HCT116 (cell line): ENCODE data around the gene PRMT3. TPM values are rescaled to one million over a fixed set of nuclear protein-coding genes. Genes with fewer than 3 reads are reported as not detected.

Experiments
- ATAC-seq: fragments of 200-7000 bp; cut with Tn5 transposase; 2 replicates; pipeline ENCODE4 v1.9.1; 2020; ENCODE audit warnings: mild to moderate bottlenecking, moderate library complexity
- BruUV-seq: library from RNA; stranded (reverse); fragments of 400-500 nt; replicated peaks from 2 replicates; lab custom pipeline; 2021; lab: Mats Ljungman, UMichigan
- CTCF ChIA-PET: fragments of 300-600 bp; sonication (Branson Sonifier 250); formaldehyde crosslinking; loops from one replicate; lab custom pipeline; 2021; ENCODE audit warnings: antibody characterized with exemption; lab: Charles Lee
- POLR2A ChIA-PET: fragments of 300-600, 350-600 bp; sonication (Branson Sonifier 250); formaldehyde crosslinking; loops from one replicate; lab custom pipeline; 2021; ENCODE audit warnings: antibody characterized with exemption; lab: Charles Lee
- RAD21 ChIA-PET, 2 experiments: fragments of 300-600 bp; sonication (Branson Sonifier 250); formaldehyde crosslinking; loops; one replicate each; lab custom pipeline; 2023; ENCODE audit warnings: low total read pairs in 2 of 2; ENCODE audit not compliant: uncharacterized antibody in 2 of 2, unreplicated experiment in 2 of 2, low non-redundant PET in 1 of 2; lab: Charles Lee
- DNase-seq: peaks from one replicate; pipeline ENCODE4 v3.0.0-alpha.2; 2010; ENCODE audit warnings: low read depth, low spot score
- H2AFZ ChIP-seq: fragments of 200-600 bp; shearing (Covaris generic), sonication (generic); 2 replicates; pipeline ENCODE4 v1.6.1; 2017; ENCODE audit warnings: low read depth, mixed run types, mixed read lengths, antibody characterized with exemption, low read length; ENCODE audit not compliant: poor library complexity, severe bottlenecking
- H3K27ac ChIP-seq: 2 replicates; pipeline ENCODE4 v1.5.1; 2012; ENCODE audit warnings: low read depth, low read length
- H3K27me3 ChIP-seq: fragments of 200-600 bp; sonication (generic); 2 replicates; pipeline ENCODE4 v1.6.1; 2016; ENCODE audit warnings: mixed run types, low read length, mixed read lengths; ENCODE audit not compliant: insufficient read depth
- H3K36me3 ChIP-seq, 2 experiments: fragments of 200-500 bp in 1 of 2; fragments of 200-600 bp in 1 of 2; sonication (Bioruptor generic) in 1 of 2; sonication (generic) in 1 of 2; 2 replicates each; pipeline versions ENCODE4 v1.5.1 to v1.6.1; 2014 to 2016; ENCODE audit warnings: low read length in 2 of 2, inconsistent platforms in 1 of 2, mixed read lengths in 1 of 2, mixed run types in 1 of 2; ENCODE audit not compliant: insufficient read depth in 2 of 2, control insufficient read depth in 1 of 2
- H3K4me1 ChIP-seq, 2 experiments: fragments of 200-600 bp in 1 of 2; sonication (generic) in 1 of 2; 2 replicates each; pipeline versions ENCODE4 v1.5.1 to v1.6.1; 2012 to 2017; ENCODE audit warnings: low read length in 2 of 2, inconsistent platforms in 1 of 2, mild to moderate bottlenecking in 1 of 2, mixed read lengths in 1 of 2, mixed run types in 1 of 2, moderate library complexity in 1 of 2; ENCODE audit not compliant: insufficient read depth in 2 of 2, control insufficient read depth in 1 of 2
- H3K4me2 ChIP-seq: fragments of 200-600 bp; sonication (generic); 2 replicates; pipeline ENCODE4 v1.6.1; 2017; ENCODE audit warnings: mixed run types, low read length, mixed read lengths
- H3K4me3 ChIP-seq, 2 experiments: fragments of 200-600 bp in 1 of 2; sonication (generic) in 1 of 2; replicated peaks in 1 of 2; 2 replicates each; pipeline ENCODE4 v1.5.1; 2011 to 2016; ENCODE audit warnings: low read length in 2 of 2, control low read depth in 1 of 2, low read depth in 1 of 2, mild to moderate bottlenecking in 1 of 2, mixed read lengths in 1 of 2, mixed run types in 1 of 2
- H3K79me2 ChIP-seq: fragments of 200-600 bp; sonication (generic); 2 replicates; pipeline ENCODE4 v1.6.1; 2017; ENCODE audit warnings: mild to moderate bottlenecking, mixed run types, low read length, moderate library complexity, mixed read lengths; ENCODE audit not compliant: insufficient read depth
- H3K9ac ChIP-seq: fragments of 200-600 bp; sonication (generic); 2 replicates; pipeline ENCODE4 v1.6.1; 2016; ENCODE audit warnings: low read length, mixed read lengths
- H3K9me2 ChIP-seq: fragments of 200-600 bp; sonication (generic), shearing (Covaris generic); 2 replicates; pipeline ENCODE4 v1.6.1; 2017; ENCODE audit warnings: mixed run types, mild to moderate bottlenecking, moderate library complexity; ENCODE audit not compliant: insufficient read depth
- H3K9me3 ChIP-seq, 2 experiments: fragments of 200-500 bp in 1 of 2; fragments of 200-600 bp in 1 of 2; sonication (Bioruptor generic) in 1 of 2; sonication (generic) in 1 of 2; 2 replicates each; pipeline ENCODE4 v1.6.1; 2014 to 2017; ENCODE audit warnings: low read length in 2 of 2, mixed read lengths in 2 of 2, inconsistent platforms in 1 of 2, low read depth in 1 of 2, mild to moderate bottlenecking in 1 of 2, mixed run types in 1 of 2, moderate library complexity in 1 of 2; ENCODE audit not compliant: control insufficient read depth in 1 of 2, insufficient read depth in 1 of 2
- H4K20me1 ChIP-seq: fragments of 200-600 bp; sonication (generic), shearing (Covaris generic); 2 replicates; pipeline ENCODE4 v1.6.1; 2017; ENCODE audit warnings: mixed run types, mild to moderate bottlenecking, moderate library complexity; ENCODE audit not compliant: insufficient read depth
- CBX3 ChIP-seq: IDR thresholded peaks from 2 replicates; pipeline ENCODE4 v1.6.1; 2012; ENCODE audit warnings: low read depth
- CEBPB ChIP-seq: IDR thresholded peaks from 2 replicates; pipeline ENCODE4 v1.6.1; 2012; ENCODE audit warnings: low read depth
- EGR1 ChIP-seq: IDR thresholded peaks from 2 replicates; pipeline ENCODE4 v1.6.1; 2012; ENCODE audit warnings: low read depth
- ELF1 ChIP-seq: IDR thresholded peaks from 2 replicates; pipeline ENCODE4 v1.6.1; 2012; ENCODE audit warnings: low read depth, borderline replicate concordance
- FOSL1 ChIP-seq: IDR thresholded peaks from 2 replicates; pipeline ENCODE4 v1.6.1; 2012; ENCODE audit warnings: low read depth
- JUND ChIP-seq: IDR thresholded peaks from 2 replicates; pipeline ENCODE4 v1.6.1; 2012
- MAX ChIP-seq: IDR thresholded peaks from 2 replicates; pipeline ENCODE4 v1.6.1; 2012
- POLR2A ChIP-seq: IDR thresholded peaks from 2 replicates; pipeline ENCODE4 v1.7.0; 2011; ENCODE audit warnings: borderline replicate concordance; ENCODE audit not compliant: insufficient read depth, insufficient read length; ENCODE audit errors: extremely low read depth
- POLR2AphosphoS5 ChIP-seq: IDR thresholded peaks from 2 replicates; pipeline ENCODE4 v1.6.1; 2011; ENCODE audit warnings: mild to moderate bottlenecking, low read depth, low read length, moderate library complexity
- RAD21 ChIP-seq: IDR thresholded peaks from 2 replicates; pipeline ENCODE4 v1.6.1; 2012; ENCODE audit warnings: low read depth, mild to moderate bottlenecking
- REST ChIP-seq: IDR thresholded peaks from 2 replicates; pipeline ENCODE4 v1.6.1; 2012; ENCODE audit warnings: low read depth
- SIN3A ChIP-seq: IDR thresholded peaks from 2 replicates; pipeline ENCODE4 v1.6.1; 2012; ENCODE audit warnings: low read depth
- SP1 ChIP-seq: IDR thresholded peaks from 2 replicates; pipeline ENCODE4 v1.6.1; 2012; ENCODE audit warnings: low read depth
- YY1 ChIP-seq: IDR thresholded peaks from 2 replicates; pipeline ENCODE4 v1.6.1; 2011; ENCODE audit warnings: low read length, low read depth, moderate library complexity, mild to moderate bottlenecking; ENCODE audit not compliant: insufficient replicate concordance; ENCODE audit errors: extremely low read depth
- ZFX ChIP-seq: fragments of 450-650 bp; IDR thresholded peaks from 2 replicates; pipeline ENCODE4 v1.6.1; 2017
- ZNF274 ChIP-seq: fragments of 200-500 bp; sonication (Bioruptor generic); IDR thresholded peaks from 2 replicates; pipeline ENCODE4 v1.6.1; 2014; ENCODE audit warnings: mild to moderate bottlenecking, low read depth, low read length, inconsistent platforms
- intact Hi-C: fragments of 100-400 bp; cut with micrococcal nuclease; formaldehyde crosslinking; loops from 2 replicates; pipeline ENCODE4 v1.10.0; 2022
- total RNA-seq: library from RNA; stranded (reverse); gene quantifications from one replicate; pipeline ENCODE4 v1.2.1, GENCODE V29; 2021; ENCODE audit not compliant: unreplicated experiment
- TF ChIP-seq, protein P1 (sequence below): IDR thresholded peaks from 2 replicates; pipeline ENCODE4 v1.6.1; 2012
- TF ChIP-seq, protein P2 (sequence below): IDR thresholded peaks from 2 replicates; pipeline ENCODE4 v1.6.1; 2011; ENCODE audit warnings: mild to moderate bottlenecking, low read length, moderate library complexity; ENCODE audit not compliant: insufficient replicate concordance; ENCODE audit errors: extremely low read depth

Gene PRMT3
- total RNA-seq, 1 experiment from 2014 or later, result 24.3 TPM

DNA sequence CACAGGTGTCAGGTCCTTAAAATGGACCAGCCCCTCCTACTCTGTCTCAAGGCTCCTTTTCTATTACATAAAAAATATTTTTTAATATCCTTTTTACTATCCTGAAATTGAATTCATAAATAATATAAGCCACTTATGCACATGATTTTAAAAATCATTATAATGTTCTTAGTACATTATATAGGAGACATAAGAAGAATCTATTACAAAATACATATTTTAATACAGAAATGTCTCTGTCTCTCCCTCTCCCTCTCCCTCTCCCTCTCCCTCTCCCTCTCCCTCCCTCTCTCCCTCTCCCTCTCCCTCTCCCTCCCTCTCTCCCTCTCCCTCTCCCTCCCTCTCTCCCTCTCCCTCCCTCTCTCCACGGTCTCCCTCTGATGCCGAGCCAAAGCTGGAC is 159.9 kb downstream of the PRMT3 start:
- Histone ChIP-seq H3K4me1 (no peaks in the 10 kb centered on the region), H3K4me2 (no peak overlapping the region), H2AFZ (no peak overlapping the region), H3K9ac (no peak overlapping the region), H3K27me3 (peaks cover 3% of the 10 kb centered on the region; the same call in 1 of the 2 replicates), H3K36me3 (no peaks in the 10 kb centered on the region), H3K4me3 (no peak overlapping the region), H3K79me2 (no peaks in the 10 kb centered on the region), H3K9me3 (no peaks in the 10 kb centered on the region), H3K27ac (no peak overlapping the region), H4K20me1 (no peaks in the 10 kb centered on the region), H3K9me2 (no peaks in the 10 kb centered on the region)
- POLR2A ChIA-PET, result no interaction called here
- intact Hi-C loops, result no loop called here
- no peak for ATAC-seq
- no TSS peak for BruUV-seq
- CTCF ChIA-PET, result no interaction called here
- RAD21 ChIA-PET, result no interaction called here
- no peak for DNase-seq
- TF ChIP-seq REST (no peak), POLR2A (no peak), EGR1 (no peak), CEBPB (no peak), MAX (no peak), FOSL1 (no peak), POLR2AphosphoS5 (no peak), JUND (no peak), CBX3 (no peak), ZNF274 (no peak), SP1 (no peak), ZFX (no peak), SIN3A (no peak), YY1 (no peak), ELF1 (no peak), RAD21 (no peak)
- TF ChIP-seq, protein P1, sequence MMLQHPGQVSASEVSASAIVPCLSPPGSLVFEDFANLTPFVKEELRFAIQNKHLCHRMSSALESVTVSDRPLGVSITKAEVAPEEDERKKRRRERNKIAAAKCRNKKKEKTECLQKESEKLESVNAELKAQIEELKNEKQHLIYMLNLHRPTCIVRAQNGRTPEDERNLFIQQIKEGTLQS, result no peak
- TF ChIP-seq, protein P2, sequence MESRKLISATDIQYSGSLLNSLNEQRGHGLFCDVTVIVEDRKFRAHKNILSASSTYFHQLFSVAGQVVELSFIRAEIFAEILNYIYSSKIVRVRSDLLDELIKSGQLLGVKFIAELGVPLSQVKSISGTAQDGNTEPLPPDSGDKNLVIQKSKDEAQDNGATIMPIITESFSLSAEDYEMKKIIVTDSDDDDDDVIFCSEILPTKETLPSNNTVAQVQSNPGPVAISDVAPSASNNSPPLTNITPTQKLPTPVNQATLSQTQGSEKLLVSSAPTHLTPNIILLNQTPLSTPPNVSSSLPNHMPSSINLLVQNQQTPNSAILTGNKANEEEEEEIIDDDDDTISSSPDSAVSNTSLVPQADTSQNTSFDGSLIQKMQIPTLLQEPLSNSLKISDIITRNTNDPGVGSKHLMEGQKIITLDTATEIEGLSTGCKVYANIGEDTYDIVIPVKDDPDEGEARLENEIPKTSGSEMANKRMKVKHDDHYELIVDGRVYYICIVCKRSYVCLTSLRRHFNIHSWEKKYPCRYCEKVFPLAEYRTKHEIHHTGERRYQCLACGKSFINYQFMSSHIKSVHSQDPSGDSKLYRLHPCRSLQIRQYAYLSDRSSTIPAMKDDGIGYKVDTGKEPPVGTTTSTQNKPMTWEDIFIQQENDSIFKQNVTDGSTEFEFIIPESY, result no peak
